ENCODE results near the gene SLC25A22.

Gene SLC25A22

DNA sequence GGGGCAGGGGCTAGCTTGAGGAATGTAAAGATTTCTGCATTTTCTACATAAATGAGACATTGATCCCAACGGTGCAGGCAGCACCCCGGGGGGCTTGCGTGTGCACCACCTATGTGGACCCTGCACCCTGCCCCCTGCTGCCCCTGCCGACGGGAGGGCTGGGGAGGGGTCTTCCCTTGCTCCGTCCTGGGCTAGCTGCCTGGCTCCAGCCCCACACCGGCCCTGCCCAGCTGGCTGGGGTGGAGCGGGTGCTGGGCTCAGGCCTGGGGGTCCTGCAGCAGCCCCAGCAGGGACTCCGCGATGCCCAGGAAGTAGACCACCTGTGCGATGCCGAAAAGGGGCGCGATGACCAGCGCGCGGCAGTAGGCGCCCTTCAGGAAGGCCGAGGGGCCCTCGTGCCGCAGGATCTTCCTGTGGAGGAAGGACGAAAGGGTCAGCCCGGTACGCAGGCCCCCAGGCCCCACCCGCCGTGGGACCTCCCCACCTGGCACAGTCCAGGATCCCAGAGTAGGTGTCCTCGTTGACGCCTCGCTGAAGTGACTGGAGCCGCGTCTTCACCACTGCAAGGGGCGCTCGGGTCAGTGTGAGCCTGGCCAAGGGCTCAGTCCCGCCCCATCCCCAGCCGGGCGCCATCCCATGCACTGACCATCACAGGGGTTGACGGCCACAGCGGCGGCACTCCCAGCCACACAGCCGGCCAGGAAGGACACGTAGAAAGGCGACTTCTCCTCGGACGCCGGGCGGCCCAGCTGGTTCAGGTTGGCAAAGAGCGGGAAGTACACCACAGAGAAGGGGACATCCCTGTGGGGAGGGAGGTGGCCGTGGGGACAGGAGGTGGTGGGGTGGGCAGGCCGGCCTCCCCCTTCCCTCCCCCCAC lies 6.2 kb downstream of the SLC25A22 start:
- in situ Hi-C loops (cut with MboI; ENCODE audit: low sequenced_read_pairs), result no loop called here

DNA sequence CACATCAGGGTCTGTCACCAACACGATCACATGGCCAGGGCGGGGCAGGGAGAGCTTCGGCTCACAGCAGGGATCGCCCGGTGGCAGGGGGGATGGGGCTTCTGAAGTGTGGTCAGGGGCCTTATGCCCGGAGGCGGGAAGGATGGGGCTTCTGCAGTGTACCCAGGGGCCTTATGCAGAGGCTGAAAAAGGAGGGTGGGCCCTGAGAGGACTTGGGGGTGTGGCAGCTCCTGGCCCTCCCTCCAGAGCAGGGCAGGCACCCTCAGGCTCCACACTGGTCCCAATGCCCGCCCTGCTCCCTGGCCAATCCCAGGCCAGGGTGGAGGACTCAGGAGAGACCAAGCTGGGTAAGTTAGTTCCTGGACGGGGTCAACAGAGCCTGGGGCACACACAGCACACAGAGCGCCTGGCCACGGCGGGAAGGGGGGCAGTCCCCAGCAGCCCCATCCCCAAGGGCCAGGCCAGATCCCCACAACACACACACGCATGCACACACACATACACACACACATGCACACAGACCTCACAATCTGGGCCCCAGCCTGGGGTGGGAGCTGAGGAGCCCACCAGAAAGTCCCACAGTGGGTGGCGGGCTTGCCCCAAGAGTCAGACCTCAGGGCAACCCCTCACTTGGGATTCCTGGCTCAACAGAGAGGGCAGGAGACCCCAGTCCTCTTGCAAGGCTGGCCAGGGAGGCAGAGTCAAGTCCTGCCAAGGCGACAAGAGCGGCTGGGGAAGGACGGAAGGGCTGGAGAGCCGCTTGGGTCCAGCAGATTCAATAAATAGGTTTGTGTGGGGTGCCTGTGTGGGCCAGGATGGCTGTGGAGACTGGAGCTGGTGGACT lies 7.1 kb downstream of the SLC25A22 start:
- in situ Hi-C loops (cut with MboI; ENCODE audit: low sequenced_read_pairs), result no loop called here

DNA sequence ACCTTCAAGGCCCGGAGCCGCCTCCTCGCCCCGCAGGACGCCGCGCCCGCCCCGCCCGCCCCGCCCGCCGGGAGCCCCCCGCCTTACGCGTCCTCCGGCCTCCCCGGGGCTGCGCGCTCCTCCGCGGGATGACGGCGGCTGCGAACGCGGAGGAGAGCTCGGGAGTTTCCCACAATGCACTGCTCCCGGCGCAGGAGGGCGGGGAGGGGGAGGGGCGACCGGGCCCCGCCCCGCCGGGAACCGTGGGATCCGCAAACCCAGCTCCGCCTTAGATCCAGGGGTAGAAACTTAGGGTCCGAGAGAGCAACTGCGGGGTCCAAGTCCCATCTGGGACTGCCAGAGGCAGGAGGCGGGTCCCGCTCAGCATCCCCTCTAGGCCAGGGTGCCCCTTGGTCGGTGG lies 8.1 kb downstream of the SLC25A22 start, which contains the start of gene CEND1:
CEND1 (minus strand) TSS at position 148 of the 400 bp plus-strand sequence. CDS start 1,514 bp downstream, outside the sequence.
- in situ Hi-C loops (cut with MboI; ENCODE audit: low sequenced_read_pairs), result no loop called here

DNA sequence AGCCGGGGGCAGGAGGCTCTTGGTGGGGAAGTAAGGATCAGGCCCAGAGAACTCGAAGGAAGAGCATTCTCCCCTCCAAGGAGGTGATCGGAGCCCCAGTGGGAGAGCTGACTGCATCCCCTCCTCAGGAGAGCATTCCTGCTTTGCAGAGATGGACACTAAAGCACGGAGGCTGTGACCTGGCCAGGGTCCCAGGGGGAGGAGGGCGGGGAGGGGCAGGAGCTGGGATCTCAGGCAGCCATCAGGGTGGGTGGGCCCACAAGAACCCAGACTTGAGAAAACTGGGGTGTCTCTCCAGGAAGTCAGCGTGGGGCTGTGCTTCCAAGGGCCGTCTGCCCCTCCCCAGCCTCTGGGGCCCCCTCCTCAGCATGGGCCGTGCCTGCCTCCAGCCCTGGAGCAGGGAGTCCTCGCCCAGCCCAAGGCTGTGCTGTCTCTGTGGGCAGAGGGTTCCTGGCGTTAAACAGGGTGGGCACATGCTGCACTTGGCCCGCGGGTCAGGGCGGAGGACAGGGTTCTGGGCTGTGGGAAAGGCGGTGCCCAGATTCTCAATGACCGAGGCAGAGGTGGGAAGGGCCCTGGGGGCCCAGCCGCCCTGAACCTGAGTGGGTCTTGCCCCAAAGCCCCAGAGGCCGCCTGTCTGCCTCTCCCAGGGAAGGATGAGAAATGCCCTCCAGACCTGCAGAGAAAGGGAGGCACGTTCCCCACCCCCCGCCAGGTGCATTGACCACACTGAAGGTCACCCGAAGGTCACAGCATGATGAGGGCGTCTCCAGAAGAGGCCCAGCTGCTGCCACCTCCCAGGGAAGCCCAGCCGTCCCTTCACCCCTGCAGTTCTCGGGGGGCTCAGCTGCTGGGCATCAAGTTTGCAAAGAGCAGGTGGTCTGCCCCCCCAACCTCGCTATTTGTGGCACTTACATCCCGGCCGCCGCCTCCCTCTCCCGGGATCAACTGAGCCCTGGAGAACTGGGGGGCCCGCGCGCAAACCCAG lies 8.8 kb downstream of the SLC25A22 start:
- in situ Hi-C loops (cut with MboI; ENCODE audit: low sequenced_read_pairs), result no loop called here

DNA sequence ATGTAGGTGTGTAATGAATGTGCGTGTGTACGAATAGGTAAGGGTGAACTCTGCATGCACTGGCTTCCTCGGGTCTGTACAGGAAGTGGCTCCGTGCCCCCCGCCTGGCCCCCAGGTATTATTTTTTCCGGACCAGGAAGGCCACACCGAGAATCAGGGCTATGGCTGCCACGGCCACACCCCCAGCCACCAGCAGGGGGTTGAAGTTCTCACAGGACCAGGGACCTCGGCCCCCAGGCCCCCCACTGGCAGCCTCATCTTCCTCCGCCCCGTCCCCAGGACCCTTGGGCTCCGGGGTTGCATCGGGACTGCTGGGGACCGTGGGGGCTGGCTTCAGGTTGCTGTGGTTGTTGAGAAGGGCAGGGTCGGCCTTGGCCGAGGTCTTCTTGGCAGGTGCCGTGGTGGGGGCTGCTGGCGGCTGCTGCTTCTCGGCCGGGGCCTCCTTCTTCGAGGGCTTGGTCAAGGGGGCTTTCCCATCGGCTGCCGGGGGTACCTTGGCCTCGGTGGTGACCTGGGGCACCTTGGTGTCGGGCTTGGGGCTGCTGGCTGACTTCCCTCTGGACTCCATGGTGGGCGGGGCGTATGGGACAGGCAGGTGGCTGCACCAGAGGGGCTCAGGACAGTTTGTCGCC lies 10.0 kb downstream of the SLC25A22 start:
- in situ Hi-C loops (cut with MboI; ENCODE audit: low sequenced_read_pairs), result no loop called here

DNA sequence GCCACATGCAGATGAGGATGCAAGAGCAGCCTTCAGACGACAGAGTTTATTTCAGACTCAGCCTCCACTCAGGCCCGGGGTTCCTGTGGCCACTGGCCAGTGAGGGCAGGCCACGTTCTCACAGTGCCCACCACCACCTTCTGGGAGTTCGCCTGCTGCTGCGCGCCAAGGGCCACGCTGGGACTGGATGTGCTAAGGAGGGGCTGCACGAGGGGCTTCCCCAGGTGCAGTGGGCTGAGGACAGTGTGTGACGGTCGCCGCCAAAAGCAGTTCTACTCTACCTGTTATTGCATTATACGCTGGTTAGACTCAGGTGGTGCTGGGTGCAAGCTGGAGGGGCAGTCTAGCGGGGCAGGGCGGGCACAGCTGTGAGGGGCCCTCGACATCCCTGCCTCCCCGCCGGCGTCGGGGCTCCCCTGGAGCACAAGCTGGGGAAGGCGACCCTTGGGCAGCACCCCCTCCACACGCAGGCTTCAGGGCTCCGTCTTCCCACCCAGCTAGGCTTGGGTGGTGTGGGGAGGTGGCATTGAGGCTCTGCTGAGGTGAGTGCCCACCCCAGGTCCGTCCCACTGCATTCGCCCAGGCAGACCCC lies 10.9 kb downstream of the SLC25A22 start:
- in situ Hi-C loops (cut with MboI; ENCODE audit: low sequenced_read_pairs), result no loop called here

DNA sequence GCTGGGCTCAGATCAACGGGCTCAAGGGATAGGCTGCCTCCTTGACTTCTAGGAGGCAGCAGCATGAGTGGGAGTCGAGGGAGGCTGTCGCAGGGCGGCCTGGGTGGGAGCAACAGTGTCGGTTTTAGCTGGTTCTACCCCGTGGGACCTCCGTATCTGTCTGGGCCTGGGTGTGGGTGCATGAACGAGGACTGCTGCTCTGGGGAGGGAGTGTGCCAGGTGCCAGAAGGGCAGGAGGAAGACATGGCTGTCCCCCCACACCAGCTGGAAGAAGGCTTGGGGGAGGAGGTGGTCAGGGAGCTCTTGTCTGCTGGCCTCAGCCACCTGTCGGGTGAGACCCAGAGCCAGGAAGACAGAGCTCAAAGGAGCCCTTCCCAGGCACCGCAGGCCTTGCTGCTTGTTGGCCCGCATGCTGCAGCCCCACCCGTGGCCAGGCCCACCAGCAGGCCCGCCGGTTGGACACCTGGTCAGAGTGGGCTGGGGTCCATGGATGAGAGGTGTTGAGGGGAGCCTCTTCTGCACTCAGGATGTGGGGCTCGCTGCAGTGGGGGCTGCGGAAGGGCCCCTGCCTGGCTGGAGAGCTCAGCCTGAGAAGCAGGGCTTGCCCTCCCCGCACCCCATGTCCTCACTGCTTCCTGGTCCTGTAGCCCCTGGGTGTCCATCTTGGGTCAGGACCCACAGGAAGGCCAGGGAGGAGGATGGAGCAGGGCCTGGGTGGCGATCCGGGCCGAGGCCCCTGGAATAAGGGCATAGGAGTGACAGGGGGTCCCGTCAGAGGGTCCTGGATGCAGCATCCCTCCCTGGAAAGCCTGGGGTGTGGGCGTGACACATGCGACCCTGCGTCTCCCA lies 11.6 kb downstream of the SLC25A22 start:
- in situ Hi-C loops (cut with MboI; ENCODE audit: low sequenced_read_pairs), result no loop called here

DNA sequence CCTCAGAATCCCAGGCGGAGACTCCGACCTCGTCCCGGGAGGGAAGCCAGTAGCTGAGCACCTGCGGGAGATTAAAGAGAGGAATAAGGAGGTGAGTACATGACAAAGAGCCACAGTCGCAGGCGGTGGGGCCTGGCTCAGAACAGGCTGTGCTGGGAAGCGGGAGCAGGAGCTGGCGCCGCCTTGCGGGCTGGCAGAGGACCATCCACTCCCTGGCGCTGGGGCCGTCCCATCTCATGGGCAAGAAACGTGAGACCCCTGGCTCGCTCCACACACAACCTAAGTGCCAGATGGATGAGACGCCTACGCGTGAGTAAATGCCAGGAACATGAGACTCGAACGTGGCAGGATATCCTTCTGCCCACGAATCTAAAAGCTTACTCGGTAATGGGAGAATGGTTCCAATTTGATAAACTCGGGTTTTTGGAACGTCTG lies 14.5 kb downstream of the SLC25A22 start:
- in situ Hi-C loops (cut with MboI; ENCODE audit: low sequenced_read_pairs), result no loop called here

DNA sequence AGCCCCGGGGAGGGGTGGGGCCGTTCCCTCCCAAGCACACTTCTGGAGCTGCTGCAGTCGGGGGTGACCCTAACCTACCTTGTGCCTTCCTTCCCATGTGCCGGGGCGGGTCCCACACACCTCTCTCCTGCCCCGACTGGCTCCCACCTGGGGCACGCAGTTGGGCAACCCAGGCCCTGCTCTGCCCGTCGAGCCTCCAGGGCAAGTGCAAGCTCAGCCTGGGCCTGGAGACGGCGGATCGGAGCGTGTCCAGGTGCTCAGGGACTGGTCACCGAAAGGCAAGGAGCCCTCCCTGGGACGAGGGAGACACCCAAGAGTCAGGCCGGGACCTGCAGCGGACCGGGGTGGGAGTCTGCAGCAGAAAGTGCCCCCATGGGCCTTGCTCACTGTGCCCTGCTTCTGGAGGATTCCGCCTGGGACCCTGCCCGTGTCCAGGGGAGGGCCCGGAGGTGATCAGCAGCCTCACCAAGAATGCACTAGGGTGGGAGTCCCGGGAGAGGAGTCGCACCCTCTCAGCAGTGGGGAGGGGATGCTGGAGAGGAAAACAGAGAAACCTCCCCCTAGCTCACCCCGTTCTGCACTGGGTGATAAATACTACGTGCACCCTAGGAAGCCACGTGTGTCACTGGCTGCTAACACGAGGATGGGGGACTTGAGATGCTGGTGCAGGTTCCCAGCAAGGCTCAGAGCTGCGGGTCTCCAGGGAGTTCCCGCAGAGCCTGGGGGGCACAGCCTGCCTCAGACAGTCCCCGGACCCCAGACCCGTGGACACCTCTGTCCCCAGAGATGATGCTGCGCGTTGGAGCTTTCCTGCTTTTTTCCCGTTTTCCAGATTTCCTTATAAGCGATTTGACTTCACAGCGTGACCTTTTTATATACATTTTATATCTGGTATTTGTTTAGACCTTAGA lies 15.6 kb downstream of the SLC25A22 start:
- in situ Hi-C loops (cut with MboI; ENCODE audit: low sequenced_read_pairs), result no loop called here

DNA sequence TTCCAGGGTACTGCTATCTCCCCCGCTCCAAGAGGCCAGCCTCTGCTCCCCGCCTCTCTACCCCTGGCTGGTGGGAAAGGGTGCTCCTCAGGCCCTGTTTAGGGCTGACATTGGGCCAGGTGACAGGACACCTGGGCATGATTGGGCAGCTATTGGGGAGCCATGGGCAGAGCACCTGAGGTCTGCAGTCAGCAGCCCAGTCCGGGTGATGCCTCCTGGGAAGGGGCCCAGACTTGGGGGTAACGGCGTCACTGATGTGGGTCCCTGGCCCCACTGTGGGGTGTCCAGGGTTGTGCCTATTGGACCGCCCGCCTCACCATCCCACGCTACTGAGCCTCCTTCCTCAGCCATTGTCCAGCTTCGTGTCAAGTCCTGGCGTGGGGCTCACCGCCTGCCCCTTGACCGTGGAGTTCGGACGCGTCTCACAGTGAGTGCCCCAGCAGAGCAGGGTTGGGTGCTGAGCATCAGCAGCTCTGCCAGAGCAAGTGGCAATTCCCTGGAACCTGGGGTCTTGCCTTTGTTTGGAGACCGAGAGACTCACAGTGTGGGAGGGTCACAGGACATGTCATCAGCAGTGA lies 18.0 kb downstream of the SLC25A22 start:
- in situ Hi-C loops (cut with MboI; ENCODE audit: low sequenced_read_pairs), result no loop called here

DNA sequence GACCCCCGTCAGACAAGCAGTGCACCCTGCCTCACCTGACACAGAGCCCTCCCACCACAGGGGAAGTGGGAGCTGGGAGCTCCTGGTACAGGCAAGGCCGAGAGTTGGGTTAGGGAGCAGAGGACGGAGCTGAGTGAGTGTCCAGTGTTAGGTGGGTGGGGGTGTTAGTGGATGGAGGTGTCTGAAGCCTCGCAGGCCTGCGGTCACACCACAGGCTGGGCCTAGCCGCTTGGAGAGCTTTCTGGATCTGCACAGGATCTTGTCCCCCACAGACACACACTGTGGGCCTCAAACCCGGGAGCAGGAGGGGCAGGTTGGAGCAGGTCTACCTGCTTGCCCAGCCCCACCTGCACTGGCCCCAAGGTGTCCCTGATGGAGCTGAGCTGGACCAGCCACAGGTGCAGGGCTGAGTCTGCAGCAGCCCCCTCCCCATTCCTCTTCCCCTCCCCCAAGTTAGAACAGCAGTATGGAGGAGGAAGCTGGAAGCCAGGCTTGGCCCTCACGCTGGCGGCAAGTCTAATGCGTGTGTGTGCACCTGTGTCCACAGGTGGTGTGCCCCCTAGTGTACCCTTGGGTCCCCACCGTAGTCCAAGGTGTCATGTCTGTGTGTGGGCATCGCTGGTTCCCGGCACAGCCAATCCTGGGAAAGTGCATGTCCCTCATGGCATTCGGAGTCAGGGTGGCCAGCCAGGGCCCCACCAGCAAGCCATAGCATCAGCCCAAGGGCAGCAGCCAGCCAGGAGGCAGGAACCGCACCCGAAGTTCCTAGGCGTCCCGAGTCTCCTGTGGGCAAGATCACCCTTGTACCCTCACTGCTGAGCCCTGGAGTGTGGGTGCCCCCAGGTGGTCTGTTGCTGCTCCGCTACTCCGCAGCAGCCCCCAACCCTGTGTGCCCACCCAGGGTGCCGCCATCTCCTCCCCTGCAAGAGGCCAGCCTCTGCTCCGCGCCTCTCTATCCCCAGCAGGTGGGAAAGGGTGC lies 18.8 kb downstream of the SLC25A22 start:
- in situ Hi-C loops (cut with MboI; ENCODE audit: low sequenced_read_pairs), result no loop called here

DNA sequence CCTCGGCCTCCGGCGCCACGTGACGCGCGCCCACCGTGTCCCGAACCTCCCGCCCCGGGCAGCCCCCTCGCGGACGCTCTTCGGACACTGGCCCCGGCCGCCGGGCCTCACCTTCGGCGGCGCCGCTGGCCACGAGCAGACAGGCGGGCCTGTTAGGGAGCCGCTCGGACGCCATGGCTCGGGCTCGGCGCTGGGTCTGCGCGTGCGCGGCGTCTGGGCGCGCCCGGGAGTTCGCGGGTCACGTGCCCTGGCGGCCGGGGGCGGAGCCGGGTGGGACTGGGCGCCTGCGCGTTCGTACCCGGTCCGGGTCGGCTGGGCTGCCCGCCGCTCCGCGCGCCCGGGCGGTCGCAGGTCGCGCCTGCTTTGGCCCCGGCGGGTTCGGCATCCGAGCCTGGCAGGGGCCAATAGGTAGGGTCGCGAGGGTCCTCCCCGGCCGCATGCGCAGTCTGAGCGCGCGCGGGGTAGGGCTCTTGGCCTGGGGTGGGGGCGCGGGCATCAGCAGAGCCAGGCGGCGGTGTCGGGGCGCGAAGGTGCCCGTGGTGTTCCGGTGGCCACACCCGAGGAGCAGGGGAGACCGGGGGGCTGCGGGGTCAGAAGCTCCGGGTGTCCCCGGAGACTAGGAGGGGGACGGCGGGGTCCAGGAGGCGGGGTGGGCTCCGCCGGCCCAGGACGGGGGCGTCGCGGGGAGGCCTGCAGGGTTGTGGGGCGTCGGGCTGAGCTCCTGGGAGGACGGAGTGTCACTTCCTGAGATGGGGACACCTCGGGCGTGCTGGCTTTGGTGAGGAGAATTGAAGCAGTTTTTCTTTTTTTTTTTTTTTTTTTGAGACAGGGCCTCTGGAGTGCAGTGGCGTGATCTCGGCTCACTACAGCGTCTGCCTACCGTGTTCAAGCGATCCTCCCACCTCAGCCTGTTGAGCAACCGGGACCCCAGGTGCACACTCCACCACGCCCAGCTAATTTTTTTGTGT lies 20.5 kb downstream of the SLC25A22 start, which contains the start of gene GATD1:
GATD1 (minus strand) TSS at position 200 of the 968 bp plus-strand sequence; CDS start at position 175, 25 bp downstream.
- in situ Hi-C loops (cut with MboI; ENCODE audit: low sequenced_read_pairs), result no loop called here

DNA sequence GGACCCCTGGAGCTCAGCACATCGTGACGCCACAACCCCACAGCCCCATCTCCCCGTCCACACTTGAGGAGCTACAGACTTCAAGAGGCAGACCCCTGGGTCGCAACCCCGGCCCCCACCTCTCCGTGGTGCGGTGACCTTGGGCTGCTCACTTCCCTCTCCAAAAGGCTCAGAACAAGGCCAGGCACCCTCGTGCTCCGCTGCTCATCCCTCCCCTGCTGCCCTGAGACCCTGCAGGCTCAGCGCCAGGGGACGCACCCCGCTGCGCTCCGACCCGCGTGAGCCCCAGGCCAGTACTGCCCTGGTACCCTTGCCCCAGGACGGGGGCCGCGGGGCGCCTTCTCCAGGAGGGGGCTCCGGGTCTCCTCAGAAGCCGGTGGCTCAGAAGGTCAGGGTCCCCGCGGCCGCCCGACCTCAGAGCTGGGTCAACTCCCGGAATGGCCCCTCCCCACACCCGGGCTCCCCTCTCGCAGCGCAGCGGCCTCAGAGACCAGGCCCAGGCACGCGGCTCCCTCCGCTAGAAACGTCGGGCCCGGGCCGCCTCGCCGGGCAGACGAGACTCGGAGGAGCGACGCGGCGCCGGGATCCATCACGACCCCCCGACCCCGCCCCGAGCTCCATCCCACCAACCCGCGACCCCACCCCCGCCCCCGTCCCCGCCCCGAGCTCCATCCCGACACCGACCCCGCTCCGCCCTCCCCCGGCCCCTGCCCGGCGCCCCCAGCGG lies 21.4 kb downstream of the SLC25A22 start:
- in situ Hi-C loops (cut with MboI; ENCODE audit: low sequenced_read_pairs), result no loop called here

DNA sequence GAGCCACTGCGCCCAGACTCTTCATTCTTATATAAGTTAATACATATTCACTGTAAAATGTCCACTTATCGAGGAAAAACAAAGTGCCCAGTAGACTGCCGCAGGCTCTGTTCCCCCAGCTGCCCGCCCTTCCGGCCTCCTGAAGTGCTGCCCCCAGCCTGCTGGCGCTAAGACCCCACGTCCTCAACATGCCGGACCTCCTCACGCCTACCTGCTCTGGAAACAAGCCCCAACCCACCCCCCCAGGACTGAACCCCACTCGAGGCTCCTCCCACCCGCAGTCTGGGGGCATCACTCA lies 21.9 kb downstream of the SLC25A22 start:
- in situ Hi-C loops (cut with MboI; ENCODE audit: low sequenced_read_pairs), result no loop called here

Measured in HL-60/S4 (cell line).